GM10847 (cell line): ENCODE measurements around the gene TEX52.

ENCODE experiments used
- POLR2A ChIP-seq: IDR thresholded peaks from 2 replicates; pipeline ENCODE4 v1.6.1; 2011; ENCODE audit not compliant: insufficient read length; ENCODE audit errors: extremely low read depth

TEX52 gene

DNA sequence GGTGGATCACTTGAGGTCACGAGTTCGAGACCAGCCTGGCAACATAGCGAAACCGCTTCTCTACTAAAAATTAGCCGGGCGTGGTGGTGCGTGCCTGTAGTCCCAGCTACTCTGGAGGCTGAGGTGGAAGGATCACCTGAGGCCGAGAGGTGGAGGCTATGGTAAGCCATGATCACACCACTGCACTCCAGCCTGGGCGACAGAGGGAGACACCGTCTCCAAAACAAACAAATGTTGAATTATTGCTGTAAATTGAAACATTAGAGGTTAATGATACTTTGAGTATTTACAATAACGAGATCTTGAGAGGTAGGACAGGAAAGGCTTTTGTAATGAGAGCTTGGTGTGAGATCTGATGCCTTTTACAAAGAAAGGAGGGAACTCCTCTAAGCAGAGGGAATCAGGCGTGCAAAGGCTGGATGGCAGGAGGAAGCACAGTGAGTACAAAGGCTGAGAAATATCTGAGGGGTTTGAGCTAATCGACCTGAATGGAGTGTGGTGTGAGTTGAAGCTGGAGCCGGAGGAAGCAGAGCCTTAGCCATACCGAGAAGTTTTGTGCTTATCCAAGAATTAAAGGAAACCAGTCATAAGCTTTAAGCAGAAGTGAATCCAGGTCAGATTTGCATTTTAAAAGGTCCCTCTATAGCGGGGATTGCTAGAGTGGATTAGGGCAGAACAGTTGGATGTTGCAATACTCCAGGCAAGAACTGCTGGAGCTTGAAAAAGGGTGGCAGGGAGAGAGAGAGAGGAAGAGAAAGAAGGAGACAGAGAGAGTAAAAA is 21.3 kb upstream of the TEX52 start:
- TF ChIP-seq POLR2A, result no peak

DNA sequence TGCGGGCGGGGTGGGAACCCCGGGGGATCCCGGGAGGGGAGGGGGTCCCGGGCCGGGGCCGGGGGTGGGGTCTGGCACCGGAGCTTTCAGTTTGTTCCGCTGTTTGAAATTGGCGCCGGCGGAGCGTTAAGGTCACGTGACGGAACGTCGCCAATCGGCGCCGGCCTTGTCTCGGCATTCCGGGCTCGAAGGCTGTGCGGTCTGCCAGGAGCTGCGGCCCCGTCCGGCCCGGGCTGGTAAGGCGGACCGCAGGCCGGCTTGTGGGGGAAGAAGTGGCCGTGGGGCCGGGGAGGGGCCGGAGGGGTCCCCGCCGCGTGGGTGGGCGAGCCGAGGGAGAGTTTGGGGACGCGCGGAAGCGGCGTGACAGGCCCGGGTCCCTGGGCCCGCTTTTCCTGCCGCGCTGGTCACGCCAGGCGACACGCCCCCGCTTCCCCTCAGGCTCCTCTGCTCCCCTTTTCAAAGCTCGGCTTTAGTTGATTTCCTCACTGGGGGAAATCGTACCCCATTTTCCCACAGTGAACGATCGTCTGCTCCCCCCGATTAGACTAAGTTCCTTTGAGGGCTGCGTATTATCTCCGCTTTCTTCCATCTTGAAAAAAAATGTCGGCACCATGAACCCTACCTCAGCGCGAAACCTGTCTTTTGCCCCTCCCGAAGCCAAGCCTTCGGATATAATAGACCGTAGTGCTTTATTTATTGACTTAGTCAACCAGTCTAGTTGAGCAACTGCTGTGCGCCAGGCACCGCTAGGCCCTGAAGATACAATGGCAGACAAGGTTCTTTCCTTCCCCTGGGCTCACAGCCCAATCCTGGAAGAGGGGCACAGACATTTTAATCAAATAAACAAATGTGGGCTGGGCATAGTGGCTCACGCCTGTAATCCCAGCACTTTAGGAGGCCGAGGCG is 20.5 kb upstream of the TEX52 start, which contains the start of the genes FOXM1 and RHNO1:
FOXM1 (minus strand) TSS at position 128 of the 906 bp plus-strand sequence. CDS start 2,696 bp downstream, outside the sequence.
RHNO1 (plus strand) TSS at position 177 of the 906 bp plus-strand sequence. CDS start 8,144 bp downstream, outside the sequence.
- peak; percentile 63 for TF ChIP-seq POLR2A

DNA sequence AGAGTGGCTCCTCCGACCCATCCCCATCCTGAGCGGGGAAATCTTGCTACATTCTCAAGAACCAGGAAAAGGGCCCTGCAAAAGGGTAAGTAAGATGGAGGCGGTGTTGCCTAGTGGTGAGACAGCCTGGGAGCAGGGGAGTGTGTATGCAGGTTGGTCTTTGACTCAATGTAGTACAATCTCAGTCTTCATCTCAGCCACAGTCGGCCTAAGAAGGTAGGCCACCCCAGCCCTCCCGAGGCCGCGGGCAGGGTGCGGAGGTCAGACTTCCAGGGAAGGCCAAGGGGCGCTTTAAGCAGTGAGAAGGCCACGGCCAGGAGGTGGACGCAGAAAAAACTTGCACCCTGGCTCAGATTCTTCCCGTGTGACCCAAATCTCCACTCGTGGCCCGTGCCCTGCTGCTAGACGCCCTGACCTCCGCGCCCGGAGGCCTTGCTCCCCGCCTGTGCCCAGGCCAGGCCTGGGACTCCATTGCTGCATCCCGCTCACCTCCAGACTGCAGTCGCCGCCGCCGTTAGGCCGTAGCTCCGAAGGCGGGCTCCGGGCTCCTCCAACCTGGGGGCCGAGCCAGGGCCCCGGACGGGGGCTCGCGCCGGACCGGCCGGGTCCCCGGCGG is 19.7 kb upstream of the TEX52 start:
- no peak for TF ChIP-seq POLR2A

DNA sequence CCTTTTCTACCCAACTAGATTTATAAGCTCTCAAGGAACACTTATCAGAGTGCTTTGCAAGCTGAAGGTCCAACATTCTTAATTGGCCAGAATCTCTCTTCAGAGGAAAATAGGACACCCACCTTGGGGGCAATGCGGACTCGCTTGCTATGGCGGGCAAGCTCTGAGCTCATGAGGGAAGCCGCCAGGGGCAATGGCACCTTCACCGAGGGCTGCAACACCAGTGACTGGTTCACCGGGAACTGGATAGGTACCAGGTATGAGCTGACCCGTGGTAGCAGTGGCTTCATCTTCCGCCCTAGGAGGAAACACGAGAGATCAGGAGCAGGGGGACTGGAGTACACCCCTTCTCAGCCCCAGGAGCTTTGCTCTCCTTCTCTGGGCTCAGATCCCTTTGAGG is 7.4 kb upstream of the TEX52 start:
- TF ChIP-seq POLR2A, result no peak

DNA sequence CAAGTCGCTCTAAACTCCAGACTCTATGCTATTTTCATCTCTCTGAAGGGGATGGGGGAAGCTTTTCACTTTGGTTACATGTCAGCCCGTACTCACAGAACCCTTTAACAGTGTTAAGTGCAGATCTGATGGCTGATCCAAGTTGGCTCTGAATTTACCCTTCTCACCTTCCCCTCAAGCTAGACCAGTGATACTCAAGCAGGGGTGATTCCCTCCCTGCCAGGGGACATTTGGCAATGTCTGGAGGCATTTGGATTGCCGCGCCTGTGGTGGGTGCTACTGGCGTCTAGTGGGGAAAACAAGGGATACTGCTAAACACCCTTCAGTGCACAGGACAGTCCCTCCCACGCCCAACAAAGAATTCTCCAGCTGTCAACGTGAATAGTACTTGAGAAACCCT is 6.0 kb upstream of the TEX52 start:
- no peak for TF ChIP-seq POLR2A

DNA sequence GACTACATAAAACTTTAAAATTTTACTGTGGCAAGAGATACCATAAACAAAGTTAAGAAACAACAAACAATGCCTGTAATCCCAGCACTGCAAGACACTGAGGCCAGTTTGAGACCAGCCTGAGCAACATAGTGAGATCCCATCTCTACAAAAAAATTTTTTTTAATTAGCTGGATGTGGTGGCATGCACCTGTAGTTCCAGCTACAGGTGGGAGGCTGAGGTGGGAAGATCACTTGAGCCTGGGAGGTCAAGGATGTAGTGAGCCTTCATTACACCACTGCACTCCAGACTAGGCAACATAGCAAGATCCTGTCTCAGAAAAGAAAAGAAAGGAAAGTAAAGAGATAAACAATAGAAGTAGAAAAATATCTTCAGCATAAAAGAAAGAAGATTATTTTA is 3.3 kb upstream of the TEX52 start:
- TF ChIP-seq POLR2A, result no peak

DNA sequence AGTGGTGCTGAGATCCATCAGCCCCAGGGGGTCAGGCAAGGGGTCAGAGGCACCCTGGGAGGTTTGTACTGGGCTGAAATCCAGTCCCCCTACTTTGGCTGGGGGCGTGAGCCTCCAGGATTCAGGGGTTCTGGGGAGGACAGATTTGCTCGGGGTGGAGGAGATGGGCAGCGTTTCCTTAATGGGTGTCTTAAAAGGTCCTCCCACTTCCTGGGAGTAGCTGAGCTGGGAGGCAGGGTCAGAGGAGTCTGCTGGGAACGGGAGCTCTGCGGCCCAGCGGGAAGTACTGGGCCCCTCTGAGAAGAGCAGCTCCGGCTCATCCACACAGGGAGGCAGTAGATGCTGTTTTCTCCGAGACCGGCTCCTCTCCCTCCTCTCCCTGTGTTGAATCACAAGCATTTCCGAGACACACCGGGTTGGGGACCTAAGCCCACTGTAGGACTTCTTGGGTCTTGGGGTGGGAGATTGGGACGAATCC is 2.1 kb upstream of the TEX52 start:
- no peak for TF ChIP-seq POLR2A

DNA sequence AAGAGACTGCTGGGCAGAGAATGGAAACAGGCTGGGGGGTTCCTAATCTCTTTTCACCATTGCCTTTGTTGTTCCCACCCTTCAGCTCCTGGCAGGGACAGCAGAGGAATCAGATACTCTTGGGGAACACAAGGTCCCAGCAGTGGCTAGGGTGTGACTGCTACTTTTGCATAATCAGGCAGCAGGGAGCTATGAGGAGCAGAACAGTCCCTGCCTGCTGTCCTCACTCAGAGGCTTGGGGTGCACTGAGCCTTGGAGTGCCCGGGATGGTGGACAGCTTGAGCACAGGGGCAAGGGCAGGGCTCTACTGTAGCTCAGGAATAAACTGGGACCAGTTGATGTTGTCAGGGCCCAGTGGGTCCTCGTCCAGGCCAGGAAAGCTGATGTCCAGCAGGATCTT is 1.5 kb upstream of the TEX52 start:
- no peak for TF ChIP-seq POLR2A

DNA sequence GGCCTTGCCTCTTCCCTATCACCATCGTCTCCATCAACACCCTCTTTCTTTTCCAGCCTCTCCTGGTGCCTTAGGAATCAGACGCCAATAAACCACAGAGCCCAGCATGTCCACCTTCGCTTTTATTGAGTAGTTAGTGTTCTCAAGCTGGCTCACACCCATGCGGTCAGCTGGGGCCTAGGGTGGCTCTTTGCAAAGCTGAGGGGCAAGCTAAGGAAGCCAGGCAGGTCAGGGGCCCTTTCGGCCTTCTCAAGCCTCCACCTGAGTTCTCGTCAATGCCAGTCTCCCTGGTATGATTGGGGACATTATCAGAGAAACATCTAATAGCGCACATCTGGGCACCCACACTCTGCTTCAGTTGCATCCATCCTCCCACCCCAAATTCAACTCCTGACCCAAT is 737 bp upstream of the TEX52 start:
- no peak for TF ChIP-seq POLR2A

DNA sequence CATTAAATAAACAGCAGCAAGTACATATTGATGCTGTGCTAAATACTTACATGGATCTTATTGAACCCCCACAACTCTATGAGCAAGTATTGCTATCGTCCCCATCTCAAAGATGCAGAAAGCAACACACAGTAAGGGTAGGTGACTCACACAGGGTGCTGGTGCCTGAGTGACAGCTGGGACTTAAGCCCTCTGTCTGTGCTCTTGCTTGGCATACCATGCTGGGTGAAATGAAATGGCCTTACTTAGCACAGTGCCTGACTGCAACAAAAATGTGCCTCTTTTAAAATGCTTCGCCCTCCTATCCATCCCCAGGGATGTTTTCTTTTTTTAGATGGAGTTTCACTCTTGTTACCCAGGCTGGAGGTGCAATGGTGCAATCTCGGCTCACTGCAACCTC is 788 bp downstream of the TEX52 start:
- no peak for TF ChIP-seq POLR2A

DNA sequence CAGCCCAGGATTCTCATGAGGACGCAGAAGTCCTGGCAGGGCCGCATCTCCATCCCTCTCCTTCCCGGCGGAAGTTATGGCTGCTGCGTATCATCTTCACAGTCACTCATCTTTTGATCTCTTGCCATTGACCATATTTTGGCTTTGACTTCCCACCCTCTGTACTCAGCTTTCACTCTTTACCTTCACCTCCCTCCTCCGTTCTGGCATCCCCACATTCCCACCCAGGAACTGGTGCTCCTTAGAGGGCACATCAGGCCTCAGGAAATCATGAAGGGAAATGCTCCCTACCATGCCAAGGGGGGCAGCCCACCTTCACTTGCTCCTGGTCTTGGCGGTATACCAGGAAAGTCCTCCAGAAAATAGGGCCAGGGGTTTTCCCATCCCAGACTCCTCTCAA is 1.3 kb downstream of the TEX52 start:
- TF ChIP-seq POLR2A, result no peak

DNA sequence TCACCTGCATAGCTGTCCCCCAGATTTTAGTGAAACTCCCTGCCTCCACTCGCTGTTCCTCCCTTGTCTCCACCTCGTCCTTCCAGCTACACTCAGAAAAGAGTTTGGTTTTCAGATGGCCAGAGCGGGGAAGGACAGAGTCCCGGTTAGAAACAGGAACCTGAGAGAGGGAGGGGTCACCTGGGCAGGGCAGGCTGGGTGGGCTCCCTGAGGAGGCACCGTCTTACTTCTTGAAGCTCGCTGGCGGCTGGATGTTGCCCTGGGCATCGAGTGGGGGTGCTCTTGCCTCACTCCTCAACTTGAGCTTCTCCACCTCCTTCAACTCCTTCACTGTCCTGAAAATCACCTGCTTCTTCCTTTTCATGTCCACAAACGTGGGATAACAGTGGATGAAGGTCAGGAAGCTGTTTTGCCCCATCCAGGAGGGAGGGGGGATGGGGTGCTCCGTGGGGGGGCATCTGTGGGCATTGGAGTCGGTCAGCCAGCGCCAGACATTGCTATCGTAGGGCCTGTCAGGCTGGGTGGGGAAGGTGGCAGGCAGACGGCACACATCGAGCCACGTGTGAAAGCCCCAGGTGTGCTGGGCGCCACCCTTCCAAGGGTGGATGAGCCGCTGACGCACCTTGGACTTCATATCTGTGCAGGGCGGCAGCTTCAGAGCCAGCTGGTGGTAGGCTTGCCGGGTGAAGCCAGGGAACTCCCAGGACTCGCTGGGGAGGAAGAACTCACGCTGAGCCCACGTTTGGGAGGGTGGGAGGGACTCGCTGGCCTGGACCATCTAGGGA is 2.0 kb downstream of the TEX52 start:
- no peak for TF ChIP-seq POLR2A

DNA sequence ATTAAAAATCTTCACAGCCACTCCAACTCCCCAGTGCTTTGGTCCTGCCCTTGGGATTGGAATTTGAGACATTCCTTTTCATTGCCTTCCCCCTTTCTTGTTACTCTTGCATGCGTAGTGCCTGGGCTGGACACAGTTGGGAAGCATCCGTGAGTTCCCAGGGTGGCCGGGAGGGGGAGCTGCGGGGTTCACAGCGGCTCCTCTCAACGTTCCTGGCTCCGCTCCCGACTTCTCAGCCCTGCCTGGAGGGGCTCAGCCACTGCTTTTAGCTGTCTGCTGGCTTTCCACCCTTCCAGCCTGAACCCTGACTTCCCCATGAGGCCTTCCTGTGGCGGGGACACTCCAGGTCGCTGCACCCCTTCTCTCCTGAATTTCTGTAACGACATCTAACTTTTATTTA is 3.2 kb downstream of the TEX52 start:
- TF ChIP-seq POLR2A, result no peak

DNA sequence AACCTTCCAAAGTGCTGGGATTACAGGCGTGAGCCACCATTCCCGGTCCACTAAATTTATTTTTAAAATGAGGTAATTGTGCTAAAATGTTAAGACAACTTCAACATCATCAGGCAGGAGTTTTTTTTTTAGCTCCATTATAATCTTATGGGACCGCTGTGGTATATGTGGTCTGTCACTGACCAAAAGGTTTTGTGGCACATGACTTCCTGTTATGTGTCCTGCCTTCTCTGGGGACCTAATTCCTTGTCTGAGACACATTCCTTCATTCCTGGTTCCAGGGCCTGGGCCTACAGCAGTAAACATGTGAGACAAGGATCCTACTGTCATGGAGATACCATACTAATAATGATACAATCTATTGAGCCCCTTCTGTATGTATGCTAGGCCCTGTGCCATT is 4.9 kb downstream of the TEX52 start:
- no peak for TF ChIP-seq POLR2A

DNA sequence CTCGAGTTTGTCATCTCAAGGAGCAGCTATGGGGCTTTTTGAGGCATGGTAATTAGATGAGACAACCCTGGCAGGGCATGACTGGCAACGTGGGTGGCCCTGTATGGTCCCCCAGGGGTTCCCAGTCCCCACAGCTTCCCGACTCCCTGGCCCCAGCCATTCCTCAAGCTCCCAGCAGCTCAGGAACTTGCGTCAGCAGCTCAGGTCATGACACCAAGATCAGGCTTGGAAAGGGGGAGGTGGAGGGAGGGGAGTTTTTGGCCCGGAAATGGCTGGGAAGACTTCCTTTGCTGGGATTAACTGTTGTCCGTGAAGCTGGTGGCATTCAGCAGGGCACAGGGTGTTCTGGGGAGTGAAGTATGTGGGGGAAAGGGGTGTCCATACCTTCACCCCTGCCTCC is 11.6 kb downstream of the TEX52 start:
- TF ChIP-seq POLR2A, result no peak

DNA sequence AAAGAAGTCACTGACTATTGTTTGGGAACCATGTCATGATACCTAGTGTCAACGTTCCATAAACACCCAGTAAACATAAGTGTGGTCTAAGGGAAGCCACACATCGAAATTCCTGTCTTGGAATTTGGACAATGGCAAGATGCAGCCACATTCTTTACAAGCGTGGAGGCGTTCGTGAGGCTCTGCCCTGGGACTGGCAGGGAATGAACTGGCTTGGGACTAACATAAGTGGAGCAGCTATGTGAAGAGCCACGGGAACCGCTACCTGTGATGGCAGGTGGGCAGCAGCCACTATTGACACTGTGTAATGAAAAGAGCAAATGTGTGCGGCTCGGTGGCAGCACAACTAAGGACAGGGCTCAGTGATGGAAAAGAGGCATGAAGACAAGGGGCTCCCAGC is 12.1 kb downstream of the TEX52 start:
- no peak for TF ChIP-seq POLR2A
